HG02981 (cell line): ENCODE measurements around the gene DPP6.
"Not testable (repeated sequence)": the region's sequence is repeated elsewhere in the genome, so short reads cannot be mapped to it uniquely, and the experiment has no call there.

ENCODE experiments used
- ATAC-seq: cut with Tn5 transposase; IDR thresholded peaks from one replicate; pipeline ENCODE4 v1.9.1; 2021; ENCODE audit warnings: mild to moderate bottlenecking, moderate library complexity; ENCODE audit not compliant: unreplicated experiment

DPP6 gene

GRCh38 chr7:154146707-154147038 lies 94.5 kb downstream of the DPP6 start:
- ATAC-seq, result not testable (repeated sequence)

GRCh38 chr7:154148791-154149516 lies 96.8 kb downstream of the DPP6 start:
- ATAC-seq, result not testable (repeated sequence)

- ATAC-seq, result not testable (repeated sequence)
These were observed 98.5 kb downstream of the DPP6 start for GRCh38 chr7:154150656-154151055.

- ATAC-seq, result not testable (repeated sequence)
These were observed 99.1 kb downstream of the DPP6 start for GRCh38 chr7:154151306-154151705.

- ATAC-seq, result not testable (repeated sequence)
These were observed 103.7 kb downstream of the DPP6 start for GRCh38 chr7:154155928-154156327.

GRCh38 chr7:154162921-154163320 lies 110.7 kb downstream of the DPP6 start:
- not testable (repeated sequence) for ATAC-seq

- not testable (repeated sequence) for ATAC-seq
These were observed 111.4 kb downstream of the DPP6 start for GRCh38 chr7:154163642-154164041.

- ATAC-seq, result no peak
These were observed 114.9 kb downstream of the DPP6 start for GRCh38 chr7:154167051-154167450.

GRCh38 chr7:154167807-154168206 lies 115.6 kb downstream of the DPP6 start:
- no peak for ATAC-seq

GRCh38 chr7:154171422-154171821 lies 119.2 kb downstream of the DPP6 start:
- no peak for ATAC-seq

GRCh38 chr7:154172236-154172635 lies 120.0 kb downstream of the DPP6 start:
- ATAC-seq, result no peak

GRCh38 chr7:154177584-154177983 lies 125.4 kb downstream of the DPP6 start:
- ATAC-seq, result no peak

GRCh38 chr7:154178895-154179294 lies 126.7 kb downstream of the DPP6 start:
- ATAC-seq, result no peak

GRCh38 chr7:154183482-154183881 lies 131.3 kb downstream of the DPP6 start:
- ATAC-seq, result no peak

GRCh38 chr7:154183946-154184345 lies 131.7 kb downstream of the DPP6 start:
- ATAC-seq, result no peak

- ATAC-seq, result no peak
These were observed 134.6 kb downstream of the DPP6 start for GRCh38 chr7:154186811-154187210.

GRCh38 chr7:154188330-154188729 lies 136.1 kb downstream of the DPP6 start:
- ATAC-seq, result no peak

GRCh38 chr7:154195266-154195665 lies 143.1 kb downstream of the DPP6 start:
- ATAC-seq, result no peak

GRCh38 chr7:154198481-154198880 lies 146.3 kb downstream of the DPP6 start:
- no peak for ATAC-seq

- no peak for ATAC-seq
These were observed 148.0 kb downstream of the DPP6 start for GRCh38 chr7:154200241-154200640.

GRCh38 chr7:154202002-154202401 lies 149.8 kb downstream of the DPP6 start:
- no peak for ATAC-seq

- ATAC-seq, result no peak
These were observed 151.8 kb downstream of the DPP6 start for GRCh38 chr7:154204046-154204445.

GRCh38 chr7:154212861-154213260 lies 160.7 kb downstream of the DPP6 start:
- ATAC-seq, result no peak
